Measurements from ENCODE around the gene KRT86.
"Not testable (repeated sequence)": the region's sequence is repeated elsewhere in the genome, so short reads cannot be mapped to it uniquely, and the experiment has no call there.

Gene KRT86

DNA sequence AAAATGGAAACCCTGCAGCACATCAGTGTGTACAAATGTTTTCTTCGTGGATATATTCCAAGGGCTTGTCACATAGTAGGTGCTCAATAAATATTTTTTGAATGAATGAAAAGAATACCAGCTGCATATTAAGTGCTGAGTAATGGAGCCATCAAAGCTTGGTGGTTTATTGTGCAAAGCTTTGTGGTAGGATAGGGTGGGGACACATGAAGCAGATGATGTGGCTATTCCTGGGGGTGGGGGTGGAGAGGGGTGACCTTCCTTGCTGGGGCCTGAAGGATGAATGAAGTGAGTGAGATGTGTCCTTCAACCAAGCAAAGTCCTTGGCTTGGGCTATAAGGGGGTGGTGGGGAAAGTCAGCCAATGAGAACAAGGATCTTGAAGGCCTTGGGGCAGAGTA, 21.2 kb downstream of the KRT86 start:
- no peak for DNase-seq

DNA sequence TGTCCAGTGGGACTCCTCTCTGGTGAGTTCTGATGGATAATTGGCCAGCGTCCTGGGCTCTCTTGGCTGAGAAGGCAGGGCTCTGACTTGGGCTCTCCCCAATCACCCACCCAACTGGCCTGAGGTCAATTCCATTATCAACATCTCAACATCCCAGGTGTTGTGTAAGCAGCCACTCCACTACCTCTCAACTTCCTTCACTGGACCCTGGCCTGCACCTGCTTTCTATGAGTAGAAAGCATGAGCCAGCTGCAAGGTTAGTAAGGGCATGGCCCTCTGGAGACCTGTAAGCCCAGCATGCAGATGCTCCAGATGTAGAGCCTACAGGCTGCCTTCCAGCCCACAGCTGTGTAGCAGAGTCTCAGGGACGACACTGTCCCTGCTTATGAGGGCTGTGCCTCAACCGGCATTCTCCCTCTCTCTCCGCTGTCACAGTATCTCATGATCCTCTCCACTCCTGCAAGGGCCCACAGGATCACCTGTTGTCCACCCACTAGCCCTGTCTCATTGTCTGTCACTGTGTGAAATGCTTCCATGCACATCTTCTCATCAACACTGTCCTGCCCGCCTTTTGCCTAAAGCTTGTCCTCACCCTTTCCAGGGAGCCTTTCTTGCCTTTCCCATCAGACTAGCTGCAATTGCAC, 22.2 kb downstream of the KRT86 start:
- no peak for DNase-seq

DNA sequence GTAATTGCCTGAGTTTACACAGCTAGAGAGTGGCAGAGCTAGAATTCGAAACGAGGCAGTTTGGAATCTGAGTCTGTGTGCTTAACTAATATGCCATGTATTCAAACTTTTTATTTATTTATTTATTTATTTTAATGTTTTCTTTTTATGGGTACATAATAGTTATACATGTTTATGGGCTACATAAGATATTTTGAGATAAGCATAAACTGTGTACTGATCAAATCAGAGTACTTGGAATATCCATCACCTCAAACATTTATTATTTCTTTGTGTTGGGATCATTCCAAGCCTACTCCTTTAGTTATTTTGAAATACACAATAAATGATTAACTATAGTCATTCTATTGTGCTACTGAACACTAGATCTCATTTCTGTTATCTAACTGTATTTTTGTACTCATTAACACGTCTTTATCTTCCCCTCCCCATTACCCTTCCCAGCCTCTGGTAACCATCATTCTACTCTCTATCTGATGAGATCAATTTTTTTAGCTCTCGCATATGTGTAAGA, 24.3 kb downstream of the KRT86 start:
- DNase-seq, result no peak

DNA sequence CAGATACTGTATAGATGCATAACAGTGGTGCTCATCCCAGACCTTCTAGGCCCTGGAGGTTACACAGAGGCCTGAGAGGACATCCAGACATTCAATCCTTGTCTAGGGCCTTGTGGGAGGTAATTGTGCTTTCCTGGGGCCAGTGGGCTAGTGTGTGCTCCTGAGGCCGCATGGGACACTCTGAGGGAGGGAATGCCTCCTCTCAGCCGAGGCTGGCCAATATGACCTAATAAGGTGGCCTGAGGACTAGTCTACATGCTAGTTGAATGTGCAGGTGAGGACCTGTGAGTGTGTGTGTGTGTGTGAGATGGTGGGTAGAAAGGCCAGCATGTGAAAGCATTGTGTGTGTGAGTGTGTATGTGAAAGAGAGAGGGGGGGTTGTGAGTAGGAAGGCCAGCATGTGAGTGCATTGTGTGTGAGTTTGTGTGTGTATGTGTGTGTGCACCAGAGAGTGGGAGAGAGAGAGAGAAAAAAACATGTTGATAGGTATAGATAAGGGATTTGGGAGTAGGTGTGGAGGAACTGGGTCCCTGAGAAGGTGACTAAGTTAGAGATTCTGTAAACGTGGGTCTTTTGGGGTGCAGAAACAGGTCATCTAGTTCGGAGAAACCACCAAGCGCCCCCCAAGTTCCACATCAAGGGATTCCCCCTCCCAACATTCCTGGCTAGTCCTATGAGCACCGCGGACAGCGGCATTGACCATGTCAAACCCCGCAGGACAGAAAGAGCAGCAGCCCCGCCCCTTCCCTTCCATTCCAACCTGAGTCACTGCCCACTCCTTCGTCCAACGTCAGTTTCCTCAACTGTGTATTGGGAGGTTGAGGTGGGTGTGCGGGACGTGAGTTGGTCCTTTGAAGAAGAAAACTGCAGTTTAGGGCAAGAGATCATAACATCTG, 26.6 kb downstream of the KRT86 start:
- DNase-seq, result no peak

DNA sequence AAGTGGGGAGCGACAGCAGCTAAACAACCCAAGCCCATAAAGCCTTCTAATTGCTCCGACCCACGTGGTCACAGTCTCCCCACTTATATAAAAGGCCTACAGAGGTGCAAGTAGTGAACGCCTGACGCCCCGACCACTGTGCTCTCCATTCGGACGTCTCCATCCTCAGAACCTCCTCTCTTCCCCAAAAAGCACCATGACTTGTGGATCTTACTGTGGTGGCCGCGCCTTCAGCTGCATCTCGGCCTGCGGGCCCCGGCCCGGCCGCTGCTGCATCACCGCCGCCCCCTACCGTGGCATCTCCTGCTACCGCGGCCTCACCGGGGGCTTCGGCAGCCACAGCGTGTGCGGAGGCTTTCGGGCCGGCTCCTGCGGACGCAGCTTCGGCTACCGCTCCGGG, 27.3 kb downstream of the KRT86 start:
- DNase-seq, result not testable (repeated sequence)

DNA sequence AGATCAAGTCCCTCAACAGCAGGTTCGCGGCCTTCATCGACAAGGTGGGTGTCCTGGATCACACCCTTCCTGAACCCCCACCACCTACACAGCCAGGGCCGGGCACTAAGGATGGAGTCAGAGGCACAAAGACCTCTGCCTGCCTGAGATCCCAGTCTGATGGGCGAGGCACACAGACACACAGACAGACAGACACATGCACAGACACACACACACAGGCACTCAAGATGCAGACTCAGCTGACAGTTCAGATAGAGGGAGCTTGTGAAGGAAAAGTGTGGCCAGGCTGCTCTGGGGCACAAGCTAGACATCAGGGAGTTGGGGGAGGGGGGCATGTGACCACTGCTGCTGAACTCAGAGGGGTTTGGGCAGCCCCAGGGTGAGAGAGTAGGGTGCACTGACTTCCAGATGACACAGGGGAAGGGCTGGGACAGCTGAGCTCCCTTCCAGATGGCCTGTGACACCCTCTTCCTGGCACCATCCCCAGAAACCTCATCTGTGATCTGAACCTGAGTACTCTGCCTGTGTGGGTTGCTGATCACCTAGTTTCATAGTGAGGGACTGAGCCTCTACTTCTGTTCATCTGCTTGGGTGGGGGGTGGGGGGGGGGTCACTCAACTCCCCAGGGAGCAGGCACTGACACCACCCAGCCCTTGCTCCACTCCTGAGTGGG, 27.9 kb downstream of the KRT86 start:
- not testable (repeated sequence) for DNase-seq

DNA sequence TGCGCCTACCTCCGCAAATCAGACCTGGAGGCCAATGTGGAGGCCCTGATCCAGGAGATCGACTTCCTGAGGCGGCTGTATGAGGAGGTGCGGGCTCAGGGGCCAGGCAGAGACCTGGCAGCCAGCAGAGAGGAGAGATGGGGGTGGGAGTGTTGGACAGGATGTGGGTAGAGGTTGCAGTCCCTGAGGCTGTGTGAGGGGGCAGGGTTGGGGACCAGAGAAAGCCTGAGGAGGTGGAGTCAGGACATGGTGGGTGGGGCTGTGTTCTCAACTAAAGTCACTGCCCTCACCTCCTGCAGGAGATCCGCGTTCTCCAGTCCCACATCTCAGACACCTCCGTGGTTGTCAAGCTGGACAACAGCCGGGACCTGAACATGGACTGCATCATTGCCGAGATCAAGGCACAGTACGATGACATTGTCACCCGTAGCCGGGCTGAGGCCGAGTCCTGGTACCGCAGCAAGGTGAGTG, 30.5 kb downstream of the KRT86 start:
- DNase-seq, result not testable (repeated sequence)

DNA sequence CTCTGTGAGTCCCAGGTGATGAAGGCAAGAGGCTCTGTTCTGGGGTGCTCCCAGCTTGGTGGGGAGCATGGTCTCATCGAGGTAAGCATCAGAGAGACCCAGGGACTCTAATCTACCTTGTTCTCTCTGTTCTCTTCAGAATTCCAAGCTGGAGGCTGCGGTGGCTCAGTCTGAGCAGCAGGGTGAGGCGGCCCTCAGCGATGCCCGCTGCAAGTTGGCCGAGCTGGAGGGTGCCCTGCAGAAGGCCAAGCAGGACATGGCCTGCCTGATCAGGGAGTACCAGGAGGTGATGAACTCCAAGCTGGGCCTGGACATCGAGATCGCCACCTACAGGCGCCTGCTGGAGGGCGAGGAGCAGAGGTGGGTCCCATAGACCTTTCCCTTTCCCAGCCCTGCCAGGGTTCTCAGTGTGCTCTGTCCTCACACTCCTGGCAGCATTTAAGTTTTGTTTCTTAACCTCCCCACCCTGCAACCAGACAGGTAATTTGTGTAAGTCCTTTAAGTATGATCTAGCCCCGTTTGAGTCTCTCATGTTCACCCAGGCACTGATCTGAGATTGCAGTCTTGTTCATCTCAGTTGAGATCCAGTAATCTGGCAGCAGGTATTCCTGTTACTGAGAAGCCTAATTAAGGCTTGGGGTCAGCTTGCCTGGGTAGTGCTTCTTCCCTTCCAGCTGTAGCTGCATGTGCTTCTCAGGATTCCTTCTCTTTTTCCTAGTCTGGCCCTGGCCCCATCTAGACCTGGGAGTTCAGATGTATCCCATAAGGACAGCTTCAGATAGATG, 31.7 kb downstream of the KRT86 start:
- no peak for DNase-seq

DNA sequence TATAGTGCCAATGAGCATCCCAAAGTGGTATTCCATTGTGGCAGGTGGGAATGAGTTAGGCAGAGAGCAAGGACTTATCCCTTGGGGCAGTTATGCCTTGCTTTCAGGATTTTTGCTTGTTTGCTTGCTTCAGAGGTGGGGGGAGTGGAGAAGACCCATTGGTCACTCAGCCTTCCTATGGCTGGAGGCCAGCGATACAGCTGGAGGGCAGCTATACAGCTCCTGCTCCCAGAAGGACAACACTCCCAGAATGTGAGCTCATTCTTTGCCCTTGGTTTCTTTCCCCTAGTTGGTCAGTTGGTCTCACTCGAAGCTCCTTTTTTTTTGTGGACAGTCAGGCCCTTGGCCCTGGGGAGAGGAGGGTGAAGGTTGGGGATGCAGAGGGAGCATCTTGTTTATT, 32.3 kb downstream of the KRT86 start:
- DNase-seq, result no peak

DNA sequence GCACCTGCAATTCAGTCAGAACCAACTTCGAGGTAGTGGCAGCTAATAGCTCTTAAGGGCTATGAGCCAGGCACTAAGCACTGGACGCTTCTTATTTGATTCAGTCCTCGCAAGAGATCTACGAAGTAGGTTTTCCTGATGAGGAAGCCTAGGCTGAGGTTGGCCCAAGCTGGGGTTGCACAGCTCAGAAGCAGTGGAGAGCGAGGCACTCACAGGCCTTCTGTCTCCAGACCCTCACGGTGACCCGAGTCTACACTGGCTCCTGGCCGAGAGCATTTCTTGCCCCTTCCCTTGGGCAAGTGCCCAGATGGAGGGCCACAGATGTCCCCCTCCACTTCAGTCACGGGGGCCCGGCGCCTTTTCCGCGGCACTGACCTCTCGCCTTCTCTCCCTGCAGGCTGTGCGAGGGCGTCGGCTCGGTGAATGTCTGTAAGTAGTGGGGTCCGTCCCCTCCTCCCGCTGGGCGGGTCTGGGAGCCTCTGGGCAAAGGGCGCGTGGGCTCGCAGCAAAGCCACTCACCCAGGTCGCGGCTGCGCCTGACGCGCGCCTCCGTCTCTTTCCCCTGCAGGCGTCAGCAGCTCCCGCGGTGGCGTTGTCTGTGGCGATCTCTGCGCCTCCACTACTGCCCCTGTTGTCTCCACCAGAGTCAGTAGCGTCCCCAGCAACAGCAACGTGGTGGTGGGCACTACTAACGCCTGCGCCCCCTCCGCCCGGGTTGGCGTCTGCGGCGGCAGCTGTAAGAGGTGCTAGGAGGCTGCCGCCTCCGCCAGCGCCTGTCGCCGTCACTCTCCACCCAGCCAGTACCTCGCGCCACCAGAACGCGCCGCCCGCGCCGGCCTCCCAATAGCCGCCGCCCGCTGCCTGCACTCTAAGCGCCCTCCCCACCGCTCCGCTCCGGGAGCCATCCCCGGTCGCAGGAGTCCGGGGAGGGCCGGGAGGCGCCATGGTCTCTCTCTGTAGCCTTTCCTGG, 33.7 kb downstream of the KRT86 start:
- no peak for DNase-seq

DNA sequence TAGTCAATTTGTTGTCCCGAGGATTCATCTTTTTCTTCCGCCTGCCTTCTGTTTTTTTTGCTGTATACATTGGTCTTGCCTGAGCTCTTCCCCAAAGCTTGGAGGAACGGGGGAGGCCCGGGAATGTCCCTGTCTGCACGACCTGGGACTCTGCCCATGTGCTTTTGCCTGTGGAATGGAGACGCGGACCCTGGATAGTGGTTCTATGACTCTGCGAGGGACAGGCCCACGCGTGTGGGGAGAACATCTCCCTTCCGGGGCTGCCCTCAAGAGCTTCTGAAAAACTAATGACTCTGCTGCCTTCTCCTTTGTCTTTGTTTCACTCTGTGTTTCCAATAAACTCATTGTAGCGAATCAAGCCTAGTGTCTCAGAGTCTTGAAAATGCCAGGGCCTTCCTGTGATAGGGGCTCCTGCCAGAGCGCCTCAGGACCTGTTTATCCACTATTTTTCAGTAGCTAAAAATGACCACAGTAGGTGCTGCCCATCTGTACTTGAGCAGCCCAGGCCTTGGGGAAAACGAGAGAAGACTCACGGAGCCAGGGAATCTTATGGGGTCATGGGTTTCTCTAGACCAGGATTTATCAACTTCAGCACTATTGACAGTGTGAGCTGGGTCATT, 34.5 kb downstream of the KRT86 start:
- DNase-seq, result no peak

DNA sequence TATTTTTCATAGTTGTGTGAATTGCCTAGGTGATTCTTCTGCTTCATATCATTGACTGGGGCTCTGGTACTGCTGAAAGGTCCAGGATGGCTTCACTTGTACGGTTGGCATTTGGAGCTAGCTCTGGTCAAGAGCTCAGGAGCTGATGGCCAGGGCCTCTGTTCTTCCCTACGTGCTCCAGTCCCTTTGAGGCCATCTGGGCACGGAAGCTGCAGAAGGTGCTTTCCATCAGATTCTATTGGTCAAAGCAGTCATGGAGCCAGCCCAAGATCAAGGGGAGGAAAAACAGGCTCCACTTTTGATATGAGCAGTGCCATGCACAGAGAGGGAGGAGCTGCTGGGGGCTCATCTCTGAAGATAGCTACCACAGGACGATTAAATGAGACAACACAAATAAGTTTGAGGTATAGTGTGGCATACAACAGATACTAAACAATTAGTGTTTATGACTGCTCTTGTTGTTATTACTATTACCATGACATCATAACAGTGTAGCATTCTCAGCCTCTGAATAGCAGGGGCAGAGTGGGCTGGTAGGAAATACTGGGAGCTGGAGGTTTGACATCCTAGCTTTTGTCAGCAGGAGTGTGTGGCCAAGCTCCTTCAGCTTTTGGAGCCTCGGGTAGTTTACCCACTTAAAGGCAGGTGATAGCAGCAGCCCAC, 36.3 kb downstream of the KRT86 start:
- DNase-seq, result no peak

DNA sequence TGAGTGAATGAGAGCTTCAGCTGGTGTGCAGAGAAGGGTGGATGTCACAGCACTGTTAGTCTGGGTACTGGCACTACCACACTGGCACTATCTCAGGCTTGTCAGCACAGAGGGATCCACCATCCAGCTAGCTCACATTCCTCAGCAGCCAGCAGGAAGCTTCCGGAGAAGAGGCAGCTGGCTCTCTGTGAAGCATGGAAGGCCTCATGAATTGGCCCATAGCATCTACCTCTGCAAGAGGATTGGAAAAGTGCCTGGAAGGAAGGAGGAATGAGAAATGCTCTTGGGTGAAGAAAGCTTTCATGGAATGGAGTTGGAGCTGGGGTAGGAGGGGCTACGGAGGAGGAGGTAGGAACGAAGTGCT, 36.8 kb downstream of the KRT86 start:
- no peak for DNase-seq

DNA sequence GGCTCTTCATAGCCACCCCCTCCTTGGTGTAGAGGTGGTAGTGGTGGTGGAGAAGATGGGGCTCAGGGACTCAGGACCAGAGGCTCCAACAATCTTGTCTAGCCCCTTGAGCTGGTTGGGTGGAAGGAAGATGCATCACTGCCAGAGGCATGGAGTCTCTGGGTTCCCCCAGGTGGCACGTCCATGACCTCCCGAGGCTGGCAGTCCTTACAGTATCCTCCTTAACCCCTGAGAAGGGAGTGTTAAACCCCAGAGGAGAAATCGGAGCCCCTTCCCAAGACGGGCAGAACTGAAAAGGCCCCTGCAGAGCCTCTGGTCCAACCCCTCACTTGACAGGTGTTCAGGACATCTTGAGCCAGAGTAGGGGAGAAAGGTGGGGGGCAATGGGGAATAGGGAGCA, 37.6 kb downstream of the KRT86 start:
- no peak for DNase-seq

DNA sequence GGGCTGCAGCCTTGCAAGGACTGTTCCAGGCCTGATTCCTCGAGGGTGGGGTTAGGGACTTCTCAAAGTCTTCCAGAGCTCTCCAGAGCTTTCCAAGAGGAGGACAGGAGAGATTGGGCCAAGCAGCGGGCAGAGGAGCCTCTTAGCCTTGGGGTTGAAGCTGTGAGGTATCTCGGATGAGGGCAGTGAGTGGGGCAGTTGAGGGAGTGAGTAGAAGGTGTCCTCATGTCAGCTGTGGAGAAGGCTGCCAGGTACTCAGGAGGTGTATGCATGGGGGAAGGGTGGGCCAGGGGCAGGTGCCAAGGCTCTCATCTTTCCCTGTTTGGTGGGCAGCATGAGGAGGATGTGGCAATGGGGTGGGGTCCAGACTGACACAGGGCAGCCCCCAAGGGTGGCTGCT, 39.0 kb downstream of the KRT86 start:
- no peak for DNase-seq

DNA sequence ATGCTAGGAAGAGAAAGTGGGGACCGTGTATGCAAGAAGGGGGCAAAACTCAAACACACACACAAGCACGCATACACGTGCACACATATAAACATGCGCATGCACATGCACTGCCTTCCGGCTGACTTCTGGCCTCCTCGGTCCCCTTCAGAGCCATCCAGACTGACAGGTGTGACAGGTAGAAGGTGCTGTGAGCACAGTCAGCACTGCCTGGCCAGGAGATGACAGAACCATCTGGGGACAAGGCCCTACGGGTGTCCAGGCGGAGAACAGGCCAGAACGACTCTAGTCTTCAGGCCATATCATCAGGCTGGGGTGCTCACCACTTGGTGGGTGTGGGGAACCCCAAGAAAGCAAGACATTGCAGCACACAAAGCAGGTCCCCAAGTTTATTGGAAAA, 39.5 kb downstream of the KRT86 start:
- no peak for DNase-seq

DNA sequence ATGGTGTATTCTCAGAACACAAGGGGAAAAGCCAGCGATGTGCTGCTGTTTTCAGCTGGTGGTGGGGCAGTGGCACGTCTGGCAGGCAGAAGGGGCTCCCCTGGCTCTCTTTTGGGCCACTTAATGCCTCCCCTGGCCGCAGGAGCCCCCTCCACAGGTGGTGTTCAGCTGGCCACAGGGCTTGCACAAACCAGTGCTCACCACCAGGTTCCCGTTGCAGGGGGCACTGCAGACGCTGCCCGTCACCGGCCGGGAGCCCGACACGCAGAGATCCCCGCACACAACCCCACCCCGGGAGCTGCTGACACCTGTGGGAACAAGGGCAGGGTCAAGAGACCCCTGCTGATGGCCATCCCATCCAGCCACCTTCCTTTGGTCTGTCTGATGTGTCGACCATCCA, 40.1 kb downstream of the KRT86 start:
- DNase-seq, result no peak

DNA sequence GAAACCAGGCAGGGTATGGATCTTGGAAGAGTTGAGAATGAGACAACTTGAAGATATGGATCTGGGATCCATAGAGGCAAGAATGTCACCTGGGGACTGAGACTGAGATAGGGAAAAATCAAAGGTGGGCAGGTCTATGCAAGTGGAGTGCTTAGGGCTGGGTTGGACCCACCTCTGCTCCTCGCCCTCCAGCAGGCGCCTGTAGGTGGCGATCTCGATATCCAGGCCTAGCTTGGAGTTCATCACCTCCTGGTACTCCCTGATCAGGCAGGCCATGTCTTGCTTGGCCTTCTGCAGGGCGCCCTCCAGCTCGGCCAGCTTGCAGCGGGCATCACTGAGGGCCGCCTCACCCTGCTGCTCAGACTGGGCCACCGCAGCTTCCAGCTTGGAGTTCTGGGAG, 41.3 kb downstream of the KRT86 start:
- DNase-seq, result not testable (repeated sequence)

DNA sequence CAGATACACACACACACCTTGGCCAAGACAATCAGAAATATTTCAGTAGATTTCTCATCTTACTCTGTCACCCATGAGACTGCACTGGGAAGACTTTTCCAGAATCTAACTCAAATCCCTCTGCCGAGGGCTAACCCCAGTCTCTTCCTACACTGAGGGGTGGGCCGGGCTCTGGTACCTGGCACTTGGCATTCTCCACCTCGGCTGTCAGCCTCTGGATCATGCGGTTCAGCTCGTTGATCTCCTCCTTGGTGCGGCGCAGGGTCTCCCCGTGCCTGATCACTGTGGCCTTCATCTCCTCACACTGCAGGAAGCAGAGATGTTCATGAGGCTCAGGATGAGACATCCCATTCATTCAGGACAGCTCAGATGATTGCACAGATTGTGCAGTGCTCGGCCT, 41.8 kb downstream of the KRT86 start:
- no peak for DNase-seq

DNA sequence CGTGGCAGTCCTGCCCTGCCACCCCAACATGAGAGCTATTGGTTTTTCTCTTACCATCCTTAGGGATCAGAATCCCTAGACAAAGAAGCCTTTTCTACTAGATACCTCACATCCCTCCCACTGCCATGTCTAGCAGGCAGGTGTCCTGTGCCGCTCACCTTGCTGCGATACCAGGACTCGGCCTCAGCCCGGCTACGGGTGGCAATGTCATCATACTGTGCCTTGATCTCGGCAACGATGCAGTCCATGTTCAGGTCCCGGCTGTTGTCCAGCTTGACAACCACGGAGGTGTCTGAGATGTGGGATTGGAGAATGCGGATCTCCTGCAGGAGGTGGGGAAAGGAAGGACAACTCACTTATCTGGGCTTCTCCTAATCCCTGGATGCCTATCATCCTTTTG, 42.3 kb downstream of the KRT86 start:
- no peak for DNase-seq

All from NCI-H1105 treated with DMSO at 0.1 percent for 48 hours (cell line).